Keratinocyte (primary cell): ENCODE data around the gene SF3B2. TPM values are rescaled to one million over a fixed set of nuclear protein-coding genes. Genes with fewer than 3 reads are reported as not detected.

ENCODE experiments used
- DNase-seq: peaks from one replicate; pipeline ENCODE4 v3.0.0-alpha.2; 2011; ENCODE audit warnings: low read depth, missing footprints, low spot score
- FAIRE-seq: peaks from 2 replicates; lab custom pipeline; 2011; peaks lifted over from hg19 to GRCh38; lab: Jason Lieb, UNC
- H2AFZ ChIP-seq: 2 replicates; pipeline ENCODE4 v1.6.0; 2012; ENCODE audit warnings: low read length, control low read depth, inconsistent platforms; ENCODE audit not compliant: control insufficient read depth
- H3K27ac ChIP-seq: 2 replicates; pipeline ENCODE4 v1.5.1; 2011; ENCODE audit warnings: low read length; ENCODE audit not compliant: control insufficient read depth, insufficient read depth
- H3K27me3 ChIP-seq: 3 replicates; pipeline ENCODE4 v1.6.0; 2011; ENCODE audit warnings: low read length; ENCODE audit not compliant: control insufficient read depth, insufficient read depth; ENCODE audit errors: extremely low read depth
- H3K36me3 ChIP-seq, 2 experiments: 2 replicates in 1 of 2; 3 replicates in 1 of 2; pipeline ENCODE4 v1.5.1; 2011; ENCODE audit warnings: low read length in 2 of 2, mild to moderate bottlenecking in 1 of 2; ENCODE audit not compliant: control insufficient read depth in 2 of 2, insufficient read depth in 2 of 2; ENCODE audit errors: extremely low read depth in 1 of 2
- H3K4me1 ChIP-seq: 3 replicates; pipeline ENCODE4 v1.5.1; 2011; ENCODE audit warnings: low read length; ENCODE audit not compliant: control insufficient read depth, insufficient read depth; ENCODE audit errors: extremely low read depth
- H3K4me2 ChIP-seq: 3 replicates; pipeline ENCODE4 v1.6.0; 2011; ENCODE audit warnings: low read depth, low read length; ENCODE audit not compliant: control insufficient read depth, insufficient read depth; ENCODE audit errors: extremely low read depth
- H3K4me3 ChIP-seq, 3 experiments: fragments of 200-600 bp in 1 of 3; sonication (generic) in 1 of 3; 2 replicates in 2 of 3; 3 replicates in 1 of 3; pipeline ENCODE4 v1.5.1; 2011 to 2016; ENCODE audit warnings: low read length in 3 of 3, mild to moderate bottlenecking in 3 of 3, control low read depth in 2 of 3, inconsistent platforms in 1 of 3, low read depth in 1 of 3, mixed read lengths in 1 of 3, mixed run types in 1 of 3, moderate library complexity in 1 of 3; ENCODE audit not compliant: control insufficient read depth in 2 of 3, insufficient read depth in 2 of 3; ENCODE audit errors: extremely low read depth in 1 of 3
- H3K79me2 ChIP-seq: 2 replicates; pipeline ENCODE4 v1.6.0; 2012; ENCODE audit warnings: low read length; ENCODE audit not compliant: control insufficient read depth, insufficient read depth
- H3K9ac ChIP-seq: 3 replicates; pipeline ENCODE4 v1.6.0; 2011; ENCODE audit warnings: low read length; ENCODE audit not compliant: control insufficient read depth, insufficient read depth; ENCODE audit errors: extremely low read depth
- H3K9me1 ChIP-seq: 3 replicates; pipeline ENCODE4 v1.6.0; 2011; ENCODE audit warnings: low read length; ENCODE audit not compliant: control insufficient read depth, insufficient read depth; ENCODE audit errors: extremely low read depth
- H3K9me3 ChIP-seq: 2 replicates; pipeline ENCODE4 v1.5.1; 2012; ENCODE audit warnings: low read depth, low read length; ENCODE audit not compliant: control insufficient read depth
- H4K20me1 ChIP-seq: 3 replicates; pipeline ENCODE4 v1.6.0; 2011; ENCODE audit warnings: low read length; ENCODE audit not compliant: control insufficient read depth, insufficient read depth; ENCODE audit errors: extremely low read depth
- EZH2 ChIP-seq: IDR thresholded peaks from one replicate; pipeline ENCODE4 v1.6.1; 2012; ENCODE audit warnings: inconsistent platforms, mild to moderate bottlenecking, low read length, moderate library complexity
- dilution Hi-C: fragments of 300-500 bp; cut with MboI; formaldehyde crosslinking; loops from one replicate; pipeline ENCODE4 v1.7.0; 2020; ENCODE audit warnings: low sequenced_read_pairs; ENCODE audit not compliant: extremely low pct_ligation_motif_present
- polyA plus RNA-seq, 5 experiments: library from polyadenylated mRNA; depleted of rRNA in 3 of 5; stranded (reverse) in 3 of 5; stranded (forward) in 1 of 5; unstranded in 1 of 5; fragments of >200 nt; gene quantifications; 1 replicate in 1 of 5; 2 replicates in 3 of 5; 3 replicates in 1 of 5; pipeline versions ENCODE4 v1.2.1 to v1.2.3, GENCODE V29; 2011 to 2012; ENCODE audit warnings: missing spikeins in 2 of 5, low read depth in 1 of 5, low replicate concordance in 1 of 5
- TF ChIP-seq, protein P1 (sequence below), 3 experiments: IDR thresholded peaks in 1 of 3; conservative IDR thresholded peaks in 1 of 3; optimal IDR thresholded peaks in 1 of 3; 2 replicates in 2 of 3; 3 replicates in 1 of 3; pipeline versions ENCODE3 to v1.5.1; 2011; ENCODE audit warnings: low read length in 3 of 3, mild to moderate bottlenecking in 3 of 3, moderate library complexity in 2 of 3, control low read depth in 1 of 3, inconsistent platforms in 1 of 3; ENCODE audit not compliant: insufficient read depth in 2 of 3; ENCODE audit errors: extremely low read depth in 1 of 3

Gene SF3B2
- polyA plus RNA-seq, 1 donor (not counting 4 experiments of a cell fraction or from before 2014, with no cell fraction given): 73.0 TPM

DNA sequence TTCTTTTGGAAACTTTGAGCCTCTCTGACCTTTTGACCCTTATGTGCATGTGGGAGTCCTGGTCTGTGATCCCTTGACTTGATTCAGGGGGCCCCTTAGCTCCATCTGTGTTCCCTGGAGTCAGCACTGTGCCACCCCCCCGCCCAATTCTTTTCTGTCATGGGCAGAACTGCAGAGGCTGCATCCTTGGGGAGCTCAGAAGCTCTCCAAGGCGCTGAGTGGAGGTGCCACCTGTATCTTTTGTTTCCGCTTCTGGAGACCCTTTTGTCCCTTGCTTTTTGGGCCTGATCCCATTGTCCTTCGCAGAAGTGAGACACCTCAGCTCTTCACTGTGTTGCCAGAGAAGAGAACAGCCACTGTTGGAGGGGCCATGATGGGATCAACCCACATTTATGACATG lies 15.5 kb downstream of the SF3B2 start:
- FAIRE-seq: no peak
- Histone ChIP-seq H4K20me1 (peaks cover 11% of the 10 kb centered on the region), H3K9ac (no peak overlapping the region), H3K9me3 (no peaks in the 10 kb centered on the region), H3K27ac (no peak overlapping the region), H3K79me2 (peaks cover 33% of the 10 kb centered on the region), H3K4me1 (peaks cover 19% of the 10 kb centered on the region), H3K27me3 (no peaks in the 10 kb centered on the region), H3K4me2 (no peak overlapping the region), H3K4me3 (no peak overlapping the region), H3K9me1 (no peaks in the 10 kb centered on the region), H3K36me3 (peaks cover 39 to 53% of the 10 kb centered on the region in 2 experiments), H2AFZ (no peak overlapping the region)
- TF ChIP-seq, protein P1, sequence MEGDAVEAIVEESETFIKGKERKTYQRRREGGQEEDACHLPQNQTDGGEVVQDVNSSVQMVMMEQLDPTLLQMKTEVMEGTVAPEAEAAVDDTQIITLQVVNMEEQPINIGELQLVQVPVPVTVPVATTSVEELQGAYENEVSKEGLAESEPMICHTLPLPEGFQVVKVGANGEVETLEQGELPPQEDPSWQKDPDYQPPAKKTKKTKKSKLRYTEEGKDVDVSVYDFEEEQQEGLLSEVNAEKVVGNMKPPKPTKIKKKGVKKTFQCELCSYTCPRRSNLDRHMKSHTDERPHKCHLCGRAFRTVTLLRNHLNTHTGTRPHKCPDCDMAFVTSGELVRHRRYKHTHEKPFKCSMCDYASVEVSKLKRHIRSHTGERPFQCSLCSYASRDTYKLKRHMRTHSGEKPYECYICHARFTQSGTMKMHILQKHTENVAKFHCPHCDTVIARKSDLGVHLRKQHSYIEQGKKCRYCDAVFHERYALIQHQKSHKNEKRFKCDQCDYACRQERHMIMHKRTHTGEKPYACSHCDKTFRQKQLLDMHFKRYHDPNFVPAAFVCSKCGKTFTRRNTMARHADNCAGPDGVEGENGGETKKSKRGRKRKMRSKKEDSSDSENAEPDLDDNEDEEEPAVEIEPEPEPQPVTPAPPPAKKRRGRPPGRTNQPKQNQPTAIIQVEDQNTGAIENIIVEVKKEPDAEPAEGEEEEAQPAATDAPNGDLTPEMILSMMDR (optimal IDR thresholded peaks at IDR 0.05 in 1 of 3, IDR thresholded peaks at IDR 0.05 in 1 of 3, conservative IDR thresholded peaks at IDR 0.05 in 1 of 3; ENCODE audit: extremely low read depth in 1 of 3, insufficient read depth in 2 of 3, low read length in 3 of 3): no peak
- dilution Hi-C loops: no loop called here
- DNase-seq: no peak

GRCh38 chr11:66068154-66068821 lies 16.1 kb downstream of the SF3B2 start:
- Histone ChIP-seq H3K4me2 (no peak overlapping the region), H3K4me3 (no peak overlapping the region), H4K20me1 (peaks cover 11% of the 10 kb centered on the region), H3K79me2 (peaks cover 34% of the 10 kb centered on the region), H3K9ac (no peak overlapping the region), H3K27me3 (no peaks in the 10 kb centered on the region), H3K9me1 (no peaks in the 10 kb centered on the region), H3K9me3 (no peaks in the 10 kb centered on the region), H3K4me1 (peaks cover 19% of the 10 kb centered on the region), H3K36me3 (peaks cover 34 to 53% of the 10 kb centered on the region in 2 experiments), H3K27ac (peak overlapping the region; percentile 66), H2AFZ (no peak overlapping the region)
- FAIRE-seq: no peak
- no peak for TF ChIP-seq EZH2
- TF ChIP-seq, protein P1 (optimal IDR thresholded peaks at IDR 0.05 in 1 of 3, IDR thresholded peaks at IDR 0.05 in 1 of 3, conservative IDR thresholded peaks at IDR 0.05 in 1 of 3; ENCODE audit: extremely low read depth in 1 of 3, insufficient read depth in 2 of 3, low read length in 3 of 3): peak; percentile 93 to 96 (median 94)
- DNase-seq: no peak
- dilution Hi-C loops: no loop called here
